Anterior cingulate cortex (tissue), 58 donors: Measurements from ENCODE around the gene VWA8.

Source experiments
- DNase-seq, 58 donors: peaks; one replicate each; lab custom pipeline; 2025; lab: John Stamatoyannopoulos, UW

VWA8 gene

DNA sequence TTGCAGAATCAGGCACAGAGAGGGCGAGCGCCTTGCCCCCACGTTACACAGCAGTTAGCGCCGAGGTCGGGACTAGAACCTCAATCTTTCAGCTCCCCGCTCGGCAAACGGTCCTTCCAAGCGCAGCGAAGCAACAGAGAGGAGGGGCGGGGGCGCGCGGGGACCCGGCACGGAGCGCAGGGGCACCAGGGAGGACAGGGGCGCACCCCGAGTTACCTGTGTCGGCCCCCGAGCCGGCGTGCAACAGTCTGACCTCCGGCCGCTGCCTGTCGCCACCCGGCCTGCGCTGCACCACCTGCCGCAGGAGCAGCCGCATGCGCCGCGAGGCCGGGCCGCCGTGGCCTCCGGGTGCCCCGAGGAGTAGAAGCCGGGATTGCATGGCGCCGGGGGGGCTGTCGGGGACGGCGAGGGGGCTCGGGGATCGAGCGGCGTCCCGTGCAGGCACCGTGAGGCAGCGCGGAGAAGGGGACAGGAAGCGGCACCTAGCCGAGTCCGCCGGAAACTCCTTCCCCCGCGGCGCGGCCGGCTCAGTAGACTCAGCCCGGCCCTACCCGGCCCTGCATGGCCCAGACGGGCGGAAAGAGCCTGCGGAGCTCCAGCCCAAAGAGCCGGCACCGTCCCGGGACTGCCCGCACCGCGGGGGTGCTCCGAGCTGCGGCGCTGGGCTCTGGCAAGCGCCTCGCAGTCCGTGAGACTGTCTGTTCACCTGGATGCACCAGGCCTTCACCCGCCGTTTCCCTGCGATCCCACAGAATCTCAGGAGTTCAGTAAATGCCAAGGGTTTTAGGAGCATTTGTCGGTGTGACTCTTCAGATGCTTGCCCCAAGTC, at the start of gene VWA8:
VWA8 (minus strand) TSS at position 473 of the 829 bp plus-strand sequence; CDS start at position 379, 94 bp downstream.
- peak in 56 of 58 donors; percentile 3 to 83 (median 58) for DNase-seq

GRCh38 chr13:42009057-42009456, 48.1 kb upstream of the VWA8 start:
- no peak for DNase-seq

DNA sequence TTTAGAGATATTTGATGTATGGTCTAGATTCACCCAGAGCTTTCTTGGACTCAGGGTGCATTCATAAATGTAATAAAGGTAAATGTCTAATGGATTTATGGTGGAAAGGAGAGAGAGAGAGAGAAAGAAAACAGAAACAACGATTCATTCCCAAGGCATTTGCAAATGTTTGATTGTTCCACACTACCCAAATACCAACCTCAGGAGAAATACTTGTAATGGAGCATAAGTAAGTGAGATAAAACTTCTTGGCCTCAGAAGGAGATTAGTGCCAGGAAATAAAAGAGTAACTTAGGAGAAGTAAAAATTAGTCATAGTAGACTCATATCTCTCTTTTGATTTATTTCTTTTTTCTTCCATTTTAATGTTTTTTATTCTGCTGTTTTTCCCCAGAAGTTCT, 46.9 kb upstream of the VWA8 start:
- no peak for DNase-seq

DNA sequence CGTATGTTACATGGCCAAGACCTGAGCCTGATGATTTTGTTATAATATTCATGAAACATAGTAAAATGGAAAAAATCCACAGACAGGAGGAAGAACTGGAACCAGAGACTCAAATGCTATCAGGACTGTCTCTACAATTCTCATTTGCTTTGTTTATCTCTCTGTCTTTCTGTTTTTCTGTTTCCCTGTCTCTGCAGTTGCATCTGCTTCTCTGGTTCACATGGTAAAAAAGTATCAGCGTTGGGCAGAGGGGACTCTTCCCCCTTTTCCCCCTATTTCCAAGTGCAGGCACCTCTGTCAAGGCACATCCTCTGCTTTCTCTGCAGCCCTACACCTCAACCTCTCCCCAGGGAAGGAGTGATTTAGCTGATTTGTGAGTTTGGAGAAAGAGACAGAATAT, 41.2 kb upstream of the VWA8 start:
- DNase-seq = no peak

GRCh38 chr13:42001580-42001979, 40.7 kb upstream of the VWA8 start:
- DNase-seq = no peak

GRCh38 chr13:42000846-42001245, 39.9 kb upstream of the VWA8 start:
- DNase-seq = no peak

GRCh38 chr13:41997396-41997795, 36.5 kb upstream of the VWA8 start:
- no peak for DNase-seq

DNA sequence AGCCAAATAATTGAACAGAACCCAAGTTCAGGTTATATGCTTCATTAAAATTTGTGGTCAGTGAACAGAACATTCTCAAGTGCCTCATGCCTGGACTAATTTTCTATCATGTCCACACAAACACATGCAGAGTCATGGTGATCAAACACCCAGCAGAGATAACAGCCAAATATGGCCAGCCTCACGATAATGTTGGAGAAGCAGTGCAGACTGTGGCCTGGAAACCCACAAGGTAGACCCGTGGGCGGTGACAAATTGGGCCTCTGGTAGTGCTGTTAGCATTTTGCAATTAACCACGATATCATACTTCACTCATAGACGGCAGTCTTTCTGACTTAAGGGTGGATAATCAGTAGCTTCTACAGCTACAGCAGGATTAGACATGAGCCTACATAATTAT, 35.0 kb upstream of the VWA8 start:
- DNase-seq = no peak

DNA sequence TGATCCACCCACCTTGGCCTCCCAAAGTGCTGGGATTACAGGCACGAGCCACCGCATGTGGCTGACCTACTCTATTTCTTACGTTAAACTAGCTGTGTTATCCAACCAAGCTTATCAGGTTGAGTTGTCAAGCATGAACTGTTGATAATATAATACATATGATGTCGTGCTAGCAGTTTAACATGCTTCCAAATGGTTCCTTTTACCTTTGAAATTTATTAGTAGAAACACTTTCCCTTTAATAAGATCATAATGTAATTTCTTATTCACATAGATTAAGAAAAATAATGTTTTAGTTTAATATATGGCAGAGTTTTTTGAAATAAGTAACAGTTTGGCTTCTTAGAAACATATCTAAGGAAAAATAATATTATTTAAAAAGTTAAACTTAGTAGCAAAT, 34.4 kb upstream of the VWA8 start:
- no peak for DNase-seq

- no peak for DNase-seq
These were observed 33.8 kb upstream of the VWA8 start for GRCh38 chr13:41994696-41995095.

GRCh38 chr13:41991936-41992335, 31.0 kb upstream of the VWA8 start:
- no peak for DNase-seq

DNA sequence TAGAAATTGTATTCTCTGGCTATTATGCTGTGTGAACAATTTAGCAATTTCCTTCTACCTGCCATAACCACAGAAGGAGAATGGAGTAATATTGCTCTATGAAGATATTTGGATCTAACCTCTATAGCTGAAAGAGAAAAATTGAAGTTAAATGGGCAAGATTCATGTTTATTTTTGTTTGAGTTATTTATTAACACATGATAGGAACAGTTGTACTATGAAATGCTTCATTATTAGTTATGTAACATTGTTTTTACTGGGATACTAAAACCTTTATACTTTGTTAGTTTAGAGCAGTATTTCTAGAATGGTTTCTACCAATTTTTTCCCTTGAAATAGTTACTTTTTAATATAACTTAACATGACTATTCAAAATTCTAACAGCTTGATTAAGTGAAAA, 27.3 kb upstream of the VWA8 start:
- DNase-seq = no peak

GRCh38 chr13:41985788-41986508, 25.0 kb upstream of the VWA8 start:
- no peak for DNase-seq

DNA sequence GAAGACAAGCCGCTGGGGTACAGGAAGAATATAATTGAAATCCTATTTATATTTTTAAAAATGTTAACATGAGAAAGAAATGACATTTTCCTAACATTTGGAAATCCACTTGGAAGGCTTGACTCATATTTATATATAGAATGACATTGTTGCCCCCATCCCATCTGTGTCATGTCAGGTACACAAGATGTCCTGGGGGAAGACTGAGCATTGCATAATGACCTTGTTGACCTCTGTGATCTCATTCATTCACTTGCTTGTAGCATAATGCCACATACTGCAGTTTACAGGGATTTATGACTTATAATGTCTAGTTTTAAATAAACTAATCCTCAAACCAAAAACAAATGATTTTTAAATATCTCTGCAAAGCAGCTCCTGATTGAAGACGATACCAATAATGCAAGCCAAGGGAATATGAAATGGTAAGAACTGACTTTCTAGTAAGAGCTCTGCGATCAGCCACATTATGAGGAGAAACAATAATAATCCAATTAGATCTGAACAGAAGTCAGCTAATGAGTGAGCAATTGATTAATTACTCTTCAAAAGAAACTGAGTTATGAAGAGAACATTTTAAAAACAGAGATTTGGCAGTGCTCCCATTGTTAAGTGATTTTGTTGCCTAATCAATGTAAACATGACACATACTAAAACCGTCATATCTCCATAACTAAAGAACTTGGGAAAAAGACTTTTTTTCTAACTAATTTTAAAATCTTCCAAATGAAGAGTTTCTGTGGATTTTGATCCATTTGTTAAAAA, 21.2 kb upstream of the VWA8 start:
- no peak for DNase-seq

GRCh38 chr13:41978007-41978406, 17.1 kb upstream of the VWA8 start:
- DNase-seq = no peak

GRCh38 chr13:41976476-41976875, 15.6 kb upstream of the VWA8 start:
- DNase-seq = no peak

GRCh38 chr13:41974262-41974900, 13.5 kb upstream of the VWA8 start:
- DNase-seq = no peak

DNA sequence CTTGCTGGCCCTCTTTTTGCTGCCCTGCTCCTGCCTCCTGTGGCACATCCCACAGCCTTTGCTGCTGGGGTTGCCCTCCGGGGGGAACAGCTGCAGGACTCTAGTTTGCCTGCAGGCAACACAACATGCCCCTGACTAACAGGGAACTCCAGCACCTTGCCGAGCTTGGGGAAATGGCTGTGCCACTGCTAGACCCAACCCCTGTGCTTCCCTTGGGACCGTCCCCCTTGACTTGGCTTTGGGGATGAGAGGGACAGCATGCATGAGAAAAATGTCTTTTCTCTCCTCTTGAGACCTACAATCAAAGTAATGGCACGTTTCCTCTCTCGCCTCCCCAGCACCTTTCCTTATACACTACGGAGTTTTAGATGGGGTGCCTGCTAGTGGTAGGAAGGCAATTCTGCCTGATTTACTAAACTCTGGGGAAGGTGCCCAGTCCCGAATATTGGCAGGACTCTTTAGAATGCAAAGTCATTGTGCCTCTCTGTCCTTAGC, 12.4 kb upstream of the VWA8 start:
- DNase-seq = peak in 7 of 58 donors; percentile 0 to 10 (median 2)

DNA sequence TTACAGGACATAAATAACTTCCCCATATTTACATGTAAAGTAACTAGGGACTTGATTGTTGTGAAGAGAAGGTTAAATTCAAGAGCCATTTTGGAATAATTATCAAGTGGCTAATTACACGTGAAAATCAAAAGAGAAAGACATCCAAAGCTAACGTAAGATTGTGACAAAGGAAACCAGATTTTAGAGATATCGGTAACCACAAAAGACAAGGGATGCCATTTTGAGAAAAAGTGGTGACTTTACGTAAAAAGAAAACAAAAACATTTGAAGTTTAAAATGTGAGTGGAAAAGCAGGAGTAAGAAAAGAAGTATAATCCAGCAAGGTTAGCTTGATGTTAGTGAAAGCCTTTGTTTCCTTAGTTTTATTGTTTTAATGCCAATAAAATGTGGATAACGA, 10.9 kb upstream of the VWA8 start:
- DNase-seq = no peak

- no peak for DNase-seq
These were observed 10.0 kb upstream of the VWA8 start for GRCh38 chr13:41970918-41971317.
